CD4-positive, alpha-beta T cell treated with Interferon alpha-2 for 1 hour (primary cell): Measurements from ENCODE around the gene ERC1.

ENCODE experiments used
- DNase-seq, 2 donors: peaks; one replicate each; pipeline ENCODE4 v3.0.0-alpha.2; 2020 to 2022

Gene ERC1

DNA sequence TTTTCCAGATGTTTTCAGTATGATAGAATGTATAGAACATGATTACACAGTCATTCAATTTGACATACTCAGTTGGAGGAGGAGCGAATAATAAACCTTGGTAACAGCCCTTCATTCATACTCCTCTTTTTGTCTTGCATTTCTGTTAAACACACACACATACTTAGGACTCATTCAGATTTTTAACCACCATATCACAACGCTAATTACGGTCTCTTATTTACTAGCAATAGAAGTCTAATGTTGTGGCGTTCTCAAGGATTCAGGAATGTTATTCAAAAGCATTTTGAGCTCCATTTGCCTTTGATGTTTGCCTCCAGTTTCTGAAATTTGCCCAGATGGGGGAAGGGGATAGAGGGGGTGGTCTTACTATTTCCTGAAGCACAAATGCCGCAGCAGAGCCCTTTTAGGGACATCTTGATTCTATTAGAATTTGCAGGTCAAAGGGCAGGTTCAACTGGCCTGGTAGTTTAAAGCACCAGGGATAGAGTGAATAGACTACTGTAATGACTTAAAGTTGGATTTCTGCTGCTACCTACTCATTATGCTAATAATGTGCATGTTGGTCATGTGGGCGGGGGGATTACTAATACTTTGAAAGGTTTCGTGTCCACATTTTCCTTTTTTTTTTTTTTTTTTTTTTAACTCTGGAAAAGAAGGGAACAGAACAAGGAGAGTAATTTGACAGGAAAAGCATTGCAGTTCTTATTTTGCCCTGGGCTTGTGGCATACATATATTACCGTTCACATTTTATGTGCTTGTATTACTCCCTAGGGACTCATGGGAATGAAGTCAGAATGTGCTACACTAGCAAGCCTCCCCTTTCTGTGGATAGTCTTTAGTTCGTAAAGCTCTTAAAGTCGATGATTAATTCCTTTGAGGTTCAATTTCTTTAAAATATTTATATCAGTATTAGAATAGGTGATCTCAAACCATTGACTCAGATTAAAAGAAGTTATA, 376.6 kb downstream of the ERC1 start:
- no peak for DNase-seq

DNA sequence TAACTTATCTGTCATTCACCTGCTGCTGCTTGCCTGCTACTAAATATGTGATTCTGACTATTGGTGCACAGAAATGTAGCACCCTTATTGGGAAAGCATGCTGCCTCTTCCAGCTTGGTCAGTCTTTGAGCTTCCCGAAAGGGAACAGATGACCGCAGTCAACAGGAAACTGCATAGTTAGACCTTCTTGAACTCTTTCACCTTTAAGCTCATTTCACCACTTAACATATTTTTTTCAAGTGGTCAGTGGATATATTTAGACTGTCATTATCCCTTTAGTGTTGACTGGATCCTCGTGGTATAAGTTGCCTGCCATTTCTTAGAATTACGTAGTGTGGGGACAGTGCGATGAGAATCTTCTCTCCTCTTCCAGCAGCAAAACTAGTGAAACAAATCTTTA, 378.4 kb downstream of the ERC1 start:
- DNase-seq, result no peak

DNA sequence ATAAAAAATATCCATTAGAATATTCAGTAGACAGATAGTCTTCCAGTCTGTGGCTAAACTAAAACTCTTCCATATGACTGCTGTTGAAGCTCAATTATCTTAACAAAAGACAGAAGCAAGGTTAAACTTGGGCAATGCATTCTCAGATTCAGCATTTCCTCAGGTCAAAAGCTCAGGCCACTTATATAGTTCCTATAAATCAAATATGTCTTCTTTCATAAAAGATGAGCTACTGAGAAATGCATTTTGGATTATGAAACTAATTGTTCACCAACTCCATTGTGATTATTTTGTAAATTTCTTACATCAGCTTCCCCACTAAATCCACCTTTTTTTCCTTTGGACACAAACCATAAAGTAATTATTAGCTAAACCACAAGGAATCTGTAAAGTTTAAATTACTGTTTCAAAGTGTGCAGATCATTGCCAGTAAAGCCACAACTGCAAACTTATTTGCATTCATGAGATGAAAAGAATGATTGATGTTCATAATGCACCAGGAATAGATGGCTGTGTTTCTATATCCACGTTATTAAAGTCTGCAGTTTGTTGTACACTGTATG, 379.0 kb downstream of the ERC1 start:
- DNase-seq, result no peak

DNA sequence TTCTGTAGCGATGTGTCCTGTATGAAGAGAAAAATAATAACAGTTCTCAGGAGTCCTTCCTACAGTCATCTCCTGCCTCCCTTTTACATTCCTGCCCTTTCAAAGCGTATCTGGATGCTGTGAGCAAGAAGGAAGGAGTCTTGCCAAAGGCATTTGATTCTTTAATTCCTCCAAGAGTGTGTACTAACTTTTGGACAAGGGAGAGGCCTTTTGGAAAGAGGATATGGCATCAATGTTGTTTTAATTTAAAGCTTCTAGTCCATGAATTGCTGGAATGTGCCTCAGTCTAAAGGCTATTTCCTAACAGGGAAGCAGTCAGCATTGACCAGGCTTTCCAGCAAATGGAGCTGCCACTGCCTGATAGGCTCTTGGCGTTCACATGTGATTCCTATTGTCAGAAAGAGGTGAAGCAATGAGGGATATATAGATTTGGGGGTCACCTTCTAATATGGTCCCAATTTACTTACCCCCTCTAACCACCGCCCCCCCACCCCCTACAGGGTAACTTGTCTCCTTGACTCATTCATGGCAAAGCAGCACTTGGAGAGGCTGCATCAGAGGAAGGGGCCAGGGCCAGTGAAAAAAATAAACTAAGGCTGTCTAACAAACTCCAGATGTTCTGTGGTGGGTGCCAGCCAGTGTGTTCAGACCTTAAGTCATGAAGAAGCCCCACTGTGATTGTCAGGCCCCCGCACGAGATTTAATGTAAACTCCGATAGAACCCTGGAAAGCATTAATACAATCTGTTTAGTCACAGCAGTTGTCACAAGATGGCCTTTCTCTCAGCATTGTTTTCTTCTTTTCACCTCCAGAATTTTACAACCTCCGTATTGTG, 383.1 kb downstream of the ERC1 start:
- DNase-seq, result no peak

DNA sequence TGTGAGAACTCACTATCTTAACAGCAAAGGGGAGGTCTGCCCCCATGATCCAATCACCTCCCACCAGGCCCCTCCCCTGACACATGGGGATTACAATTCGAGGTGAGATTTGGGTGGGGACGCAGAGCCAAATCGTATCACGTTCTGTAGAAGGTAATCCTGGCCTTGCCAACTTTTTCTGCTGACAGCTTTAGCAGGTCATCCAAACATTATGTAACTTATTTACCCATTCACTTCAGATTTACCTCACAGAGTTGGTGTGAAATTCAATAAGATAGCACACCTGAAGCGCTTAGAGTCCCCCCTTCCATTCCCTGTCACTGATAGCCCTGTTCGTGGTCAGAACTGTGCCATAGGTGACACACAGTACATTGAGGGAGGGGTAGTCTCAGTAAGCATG, 384.3 kb downstream of the ERC1 start:
- no peak for DNase-seq

DNA sequence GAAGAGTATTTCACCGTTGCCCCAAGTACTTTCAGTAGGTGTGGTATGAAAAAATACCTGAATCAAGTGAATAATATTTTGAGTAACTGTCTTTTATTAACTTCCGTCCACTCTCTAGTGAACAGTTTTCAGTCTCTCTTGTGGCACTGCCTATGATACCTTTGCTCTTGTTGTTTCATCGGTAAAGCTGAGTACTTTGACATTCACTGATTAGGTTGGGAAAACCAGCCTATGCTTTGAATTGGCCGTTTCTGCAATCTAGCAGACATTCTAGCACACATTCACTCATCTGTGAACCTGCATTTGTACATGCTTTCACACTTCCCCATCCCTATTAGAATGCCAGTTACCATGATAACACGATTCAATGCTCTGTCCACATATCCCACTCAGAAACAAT, 386.1 kb downstream of the ERC1 start:
- no peak for DNase-seq

DNA sequence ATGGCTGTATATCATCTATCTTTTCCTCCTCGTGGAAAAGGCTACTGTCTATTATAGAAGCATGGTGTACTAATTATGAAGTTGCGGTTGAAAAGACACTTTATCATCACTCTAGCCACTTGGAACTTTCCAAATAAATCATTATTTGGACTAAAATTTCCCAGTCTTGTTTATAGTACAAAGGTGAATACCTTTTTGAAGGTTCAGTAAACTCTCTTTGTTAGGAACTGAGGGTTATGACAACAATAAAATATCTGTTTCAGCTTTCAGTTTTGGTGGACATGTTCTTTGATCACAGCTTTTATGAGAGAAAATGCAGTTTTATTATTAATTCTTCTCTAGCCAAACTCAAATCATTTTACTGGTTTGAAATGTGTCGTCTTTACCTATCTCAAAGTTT, 386.7 kb downstream of the ERC1 start:
- DNase-seq, result no peak

DNA sequence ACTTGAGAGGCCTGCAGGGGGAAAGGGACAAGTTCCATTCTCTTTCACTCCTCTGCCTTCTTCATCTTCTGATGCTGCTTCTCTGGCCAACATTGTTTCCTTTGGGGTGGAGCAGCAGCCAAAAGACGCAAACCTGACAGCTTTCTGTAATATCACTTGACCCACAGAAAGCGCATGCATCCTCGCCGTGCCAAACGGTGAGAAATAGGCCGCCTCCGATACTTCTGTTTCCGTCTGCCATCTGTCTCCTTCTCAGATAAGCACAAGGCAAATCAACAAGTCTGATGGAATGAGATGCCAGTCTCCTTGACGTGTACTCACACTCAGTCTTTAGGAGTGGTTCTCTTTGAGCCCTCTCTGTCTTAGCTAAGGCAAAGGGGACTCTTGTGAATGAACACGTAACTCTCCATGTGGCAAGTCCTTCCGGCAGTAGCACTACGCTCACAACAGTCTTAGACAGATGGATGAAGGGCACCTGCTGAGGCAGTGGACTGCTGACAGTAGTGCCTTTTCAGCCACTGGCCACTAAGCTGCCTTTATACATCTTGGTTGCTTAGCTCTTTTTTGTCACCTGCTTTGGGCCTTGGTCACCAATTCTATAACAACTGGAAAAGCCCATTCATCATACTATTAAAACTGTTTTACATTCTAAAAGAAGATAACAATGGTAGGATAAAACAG, 389.3 kb downstream of the ERC1 start:
- no peak for DNase-seq

DNA sequence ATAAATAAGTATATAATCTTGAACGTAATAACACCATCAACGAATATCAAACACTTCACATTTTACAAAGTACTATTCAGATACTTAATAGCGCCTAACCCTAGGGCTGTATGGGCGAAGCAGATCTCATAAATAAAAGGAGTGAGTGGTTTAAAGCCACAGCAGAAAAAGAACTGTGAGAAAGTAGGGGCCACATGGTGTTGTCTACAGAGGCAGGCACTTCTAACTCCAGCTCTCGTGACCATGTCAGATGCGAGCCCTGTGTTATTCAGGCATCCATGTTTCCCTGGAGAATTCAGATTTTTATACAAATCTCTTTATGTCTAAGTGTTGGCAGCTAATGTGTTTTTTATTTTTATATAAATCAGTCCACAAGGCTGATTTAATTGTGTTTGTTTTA, 391.1 kb downstream of the ERC1 start:
- DNase-seq, result no peak

DNA sequence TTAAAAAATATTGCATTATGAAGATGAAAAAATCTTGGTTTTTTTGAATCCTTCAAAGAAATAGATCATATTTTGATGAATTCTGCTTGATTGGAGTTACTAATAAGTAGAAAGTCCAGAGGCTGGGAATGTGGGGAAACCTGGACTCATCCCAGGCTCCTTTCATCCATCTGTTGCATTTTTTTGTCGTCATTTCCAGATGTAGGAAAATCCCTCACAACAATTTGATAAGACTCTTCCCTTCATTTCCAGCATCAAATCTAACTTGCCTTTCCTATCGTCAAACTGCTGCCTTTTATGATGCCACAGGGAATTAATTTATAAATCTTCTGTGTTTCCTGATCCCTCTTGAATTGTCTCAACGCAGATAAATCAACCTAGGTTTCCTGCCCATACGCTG, 391.8 kb downstream of the ERC1 start:
- DNase-seq, result no peak

DNA sequence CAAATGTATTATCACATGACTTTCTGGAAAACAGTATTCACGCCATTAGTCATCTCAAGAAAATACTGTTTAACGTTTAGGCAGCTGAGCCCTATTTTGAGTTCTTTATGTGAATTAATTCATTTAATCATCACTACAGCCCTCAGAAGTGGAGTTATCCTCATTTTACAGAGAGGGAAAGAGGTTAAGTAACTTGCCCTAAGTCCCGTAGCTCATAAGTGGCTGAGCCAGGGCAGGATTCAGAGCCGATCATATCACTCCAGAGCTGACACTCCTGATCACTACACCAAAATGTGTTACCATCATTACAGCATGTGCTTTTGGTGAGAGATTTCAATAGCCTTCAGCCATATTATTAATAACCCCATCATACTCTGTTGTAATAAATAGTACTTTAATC, 392.7 kb downstream of the ERC1 start:
- no peak for DNase-seq

DNA sequence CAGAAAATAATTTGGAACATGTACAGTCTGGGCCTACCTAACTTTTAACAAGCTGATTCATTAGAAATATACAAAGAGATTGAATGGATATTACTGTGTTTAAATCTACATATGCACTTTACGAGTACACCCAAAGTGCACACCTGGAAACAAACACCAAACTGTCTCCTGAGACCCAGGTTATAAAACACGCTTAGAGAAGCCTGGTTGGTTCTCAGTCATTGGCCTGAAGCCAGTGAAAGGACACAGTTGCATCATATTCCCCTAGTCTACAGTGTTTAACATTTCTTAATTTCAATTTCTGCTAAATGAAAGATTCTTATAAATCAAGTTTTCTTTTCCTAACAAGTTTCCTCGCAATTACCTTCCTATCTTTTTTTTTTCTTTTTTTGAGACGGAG, 393.9 kb downstream of the ERC1 start:
- DNase-seq, result no peak

DNA sequence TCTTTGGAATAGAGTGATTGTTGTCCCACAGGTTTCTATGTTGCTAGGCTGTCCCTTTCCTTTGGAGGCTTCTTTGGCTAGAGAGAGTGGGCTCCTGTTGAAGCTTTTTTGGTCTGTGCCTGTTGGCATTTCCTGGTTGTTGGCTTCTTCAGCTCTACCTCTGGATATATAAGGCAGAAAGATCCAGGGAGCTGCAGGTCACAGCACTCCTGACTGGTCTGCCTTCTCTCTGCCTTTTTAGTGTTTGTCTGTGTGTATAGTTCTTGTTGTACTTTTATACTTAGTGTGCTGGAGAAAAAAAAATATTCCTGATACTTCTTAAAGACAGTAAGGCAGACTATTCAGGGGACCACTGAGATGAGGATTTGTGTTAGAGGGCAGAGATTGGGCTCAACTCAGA, 400.7 kb downstream of the ERC1 start:
- no peak for DNase-seq

DNA sequence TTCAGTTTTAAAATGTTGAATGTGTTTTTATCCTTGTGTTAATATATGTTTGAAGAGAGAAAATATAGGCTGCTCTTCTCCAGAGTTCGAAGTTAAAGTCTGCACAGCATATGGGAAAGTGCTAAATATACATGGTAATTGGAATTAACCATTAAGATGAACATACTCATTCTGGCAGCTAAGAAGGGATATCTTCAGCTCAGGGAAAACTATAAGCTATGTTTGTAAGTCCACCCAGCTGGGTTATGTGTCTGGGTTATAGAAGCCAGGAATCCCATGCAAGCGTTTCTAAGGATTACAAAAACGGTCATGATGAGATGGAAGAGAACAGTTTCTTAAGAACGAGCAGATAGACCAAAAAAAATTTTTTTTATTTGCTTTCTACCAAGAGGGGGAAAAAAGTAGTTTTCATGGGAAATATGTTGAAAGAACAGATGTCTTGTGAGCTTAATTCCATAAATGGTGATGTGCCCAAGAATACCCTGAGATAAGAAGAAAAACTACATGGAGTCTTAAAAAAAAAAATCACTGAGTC, 404.5 kb downstream of the ERC1 start:
- DNase-seq, result no peak

DNA sequence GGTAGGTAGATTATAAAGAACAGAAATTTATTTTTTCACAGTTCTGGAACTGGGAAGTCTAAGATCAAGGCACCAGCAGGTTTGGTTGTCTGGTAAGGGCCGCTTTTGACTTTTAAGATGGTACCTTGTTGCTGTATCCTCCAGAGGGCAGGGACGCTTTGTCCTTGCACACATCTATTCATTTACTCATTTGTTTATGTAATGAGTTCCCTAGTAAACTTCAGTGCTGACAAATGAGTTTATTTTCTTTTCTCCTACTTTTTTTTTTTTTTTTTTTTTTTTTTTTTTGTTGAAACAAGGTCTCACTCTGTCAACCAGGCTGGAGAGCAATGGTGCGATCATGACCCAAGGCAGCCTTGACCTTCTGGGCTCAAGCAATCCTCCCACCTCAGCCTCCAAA, 407.6 kb downstream of the ERC1 start:
- no peak for DNase-seq

DNA sequence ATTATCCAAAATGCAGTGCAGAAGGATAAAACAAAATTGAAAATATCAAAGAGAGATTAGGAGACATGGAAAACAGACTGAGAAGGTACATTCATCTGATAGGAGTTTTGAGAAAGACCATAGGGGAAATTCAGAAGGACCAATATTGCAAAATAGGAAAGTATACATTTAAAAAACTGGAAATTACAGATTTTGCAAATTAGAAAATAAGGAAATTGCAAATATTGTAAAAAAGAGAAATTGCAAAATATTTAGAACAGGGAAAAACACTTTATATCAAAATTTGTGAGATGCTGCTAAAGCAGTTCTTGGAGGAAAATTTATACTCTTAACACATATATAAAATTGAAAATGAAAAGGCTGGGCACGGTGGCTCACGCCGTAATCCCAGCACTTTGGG, 410.9 kb downstream of the ERC1 start:
- DNase-seq, result no peak

DNA sequence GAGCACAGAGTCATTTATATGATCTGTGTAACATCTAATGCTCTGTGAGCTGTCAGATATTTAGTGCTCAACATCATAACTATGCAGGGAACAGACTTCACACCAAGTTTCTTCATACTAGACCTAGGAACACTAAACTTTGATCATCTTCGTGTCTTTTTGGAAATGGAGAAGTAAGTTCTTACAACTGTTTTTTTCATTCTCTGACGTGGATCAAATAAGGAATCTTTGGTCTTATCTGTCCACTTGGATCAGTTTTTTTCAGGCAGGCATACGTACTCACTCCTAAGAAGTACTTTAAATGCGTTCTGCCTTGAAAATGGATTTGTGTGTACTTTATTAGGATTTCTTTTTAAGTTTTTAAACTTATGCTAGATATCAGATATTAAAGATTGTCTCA, 412.4 kb downstream of the ERC1 start:
- no peak for DNase-seq

DNA sequence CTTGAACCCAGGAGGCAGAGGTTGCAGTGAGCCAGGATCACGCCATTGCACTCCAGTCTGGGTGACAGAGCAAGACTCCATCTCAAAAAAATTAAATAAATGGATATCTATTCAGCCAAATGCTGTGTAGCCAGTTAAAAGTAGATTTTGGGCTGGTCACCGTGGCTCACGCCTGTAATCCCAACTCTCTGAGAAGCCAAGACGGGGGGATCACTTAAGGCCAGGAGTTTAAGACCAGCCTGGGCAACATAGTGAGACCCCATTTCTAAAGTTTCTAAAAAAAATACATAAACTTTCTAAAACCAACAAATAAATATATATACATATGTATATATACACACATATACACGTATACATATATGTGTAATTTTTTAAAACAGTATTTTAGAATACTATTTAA, 414.6 kb downstream of the ERC1 start:
- DNase-seq, result no peak

DNA sequence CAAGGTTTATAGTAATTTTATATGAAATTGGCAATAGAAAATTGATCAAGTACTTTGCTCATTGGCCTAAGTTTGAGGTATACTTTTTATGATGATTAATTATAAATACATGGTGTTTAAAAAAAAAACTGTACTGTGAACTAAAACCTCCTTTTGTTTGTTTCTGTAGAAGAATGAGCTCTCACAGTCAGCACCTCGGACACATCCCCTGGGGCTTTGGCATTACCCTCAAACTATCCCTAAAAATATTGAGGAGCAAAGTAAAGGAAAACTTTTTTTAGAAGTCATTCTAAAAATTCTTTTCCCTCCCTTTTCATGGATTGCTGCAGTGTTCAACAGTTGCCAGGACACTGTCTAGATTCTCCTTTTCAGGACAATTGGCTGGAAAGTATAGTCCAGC, 419.8 kb downstream of the ERC1 start:
- DNase-seq, result no peak

DNA sequence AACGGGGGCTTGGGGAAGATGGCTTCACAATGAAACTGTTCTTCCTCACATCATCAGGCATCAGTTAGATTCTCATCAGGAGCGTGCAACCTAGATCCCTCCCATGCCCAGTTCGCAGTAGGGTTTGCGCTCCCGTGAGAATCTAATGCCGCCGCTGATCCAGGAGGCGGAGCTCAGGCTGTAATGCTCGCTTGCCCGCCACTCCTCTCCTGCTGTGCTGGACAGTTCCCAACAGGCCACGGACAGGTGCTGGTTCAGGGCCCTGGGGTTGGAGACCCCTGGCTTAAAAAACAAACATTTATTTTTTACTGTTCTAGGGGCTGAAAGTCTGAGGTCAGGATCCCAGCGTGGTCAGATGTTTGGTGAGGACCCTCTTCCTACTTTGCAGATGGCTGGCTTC, 422.9 kb downstream of the ERC1 start:
- no peak for DNase-seq

DNA sequence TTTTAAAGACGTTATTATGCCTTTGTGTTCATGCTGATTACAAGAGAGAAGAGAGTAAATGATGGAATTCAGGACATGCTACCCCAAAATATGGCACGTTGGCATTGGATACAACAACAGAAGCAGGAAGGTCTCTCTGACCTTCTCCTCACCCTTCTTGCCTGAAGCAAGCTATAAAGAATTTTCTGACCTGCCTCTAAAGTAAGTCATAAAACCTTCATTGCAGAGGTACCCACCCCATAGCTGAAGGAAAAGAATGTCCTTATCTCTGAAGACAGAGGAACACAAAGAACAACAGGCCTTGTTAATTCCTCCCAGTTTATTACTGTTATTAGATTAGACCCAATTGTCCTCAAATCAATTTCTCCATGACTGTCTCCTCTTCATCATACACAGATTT, 427.1 kb downstream of the ERC1 start:
- DNase-seq, result no peak

DNA sequence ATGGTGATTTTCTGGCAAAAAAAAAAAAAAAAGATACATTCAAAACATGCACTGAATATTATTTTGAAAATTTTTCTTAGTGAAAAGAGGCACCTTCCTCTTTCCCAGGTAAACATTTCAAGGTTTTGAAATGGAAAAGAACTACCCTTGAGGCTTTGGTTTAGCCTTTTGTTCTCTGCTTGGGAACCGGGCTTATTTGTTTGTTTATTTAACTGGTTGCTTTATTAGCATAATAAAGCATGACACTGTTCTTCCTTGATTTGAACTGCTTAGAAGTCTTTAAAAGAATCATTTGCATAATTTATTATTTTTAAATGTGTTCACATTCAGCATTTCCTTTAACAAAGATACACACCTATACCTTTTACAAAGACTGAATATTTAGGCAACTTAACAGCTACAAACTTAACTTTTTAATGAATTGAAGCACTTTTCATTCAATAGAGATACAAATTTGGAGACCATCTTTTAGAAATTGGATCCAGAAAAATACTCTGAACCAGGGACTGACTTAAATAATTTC, 428.9 kb downstream of the ERC1 start:
- DNase-seq, result no peak
